ENCODE results near the gene CHRNG. TPM values are rescaled to one million over a fixed set of nuclear protein-coding genes. Genes with fewer than 3 reads are reported as not detected.

CHRNG gene
- total RNA-seq, 1 donor from 2014 or later = 0.87 TPM

DNA sequence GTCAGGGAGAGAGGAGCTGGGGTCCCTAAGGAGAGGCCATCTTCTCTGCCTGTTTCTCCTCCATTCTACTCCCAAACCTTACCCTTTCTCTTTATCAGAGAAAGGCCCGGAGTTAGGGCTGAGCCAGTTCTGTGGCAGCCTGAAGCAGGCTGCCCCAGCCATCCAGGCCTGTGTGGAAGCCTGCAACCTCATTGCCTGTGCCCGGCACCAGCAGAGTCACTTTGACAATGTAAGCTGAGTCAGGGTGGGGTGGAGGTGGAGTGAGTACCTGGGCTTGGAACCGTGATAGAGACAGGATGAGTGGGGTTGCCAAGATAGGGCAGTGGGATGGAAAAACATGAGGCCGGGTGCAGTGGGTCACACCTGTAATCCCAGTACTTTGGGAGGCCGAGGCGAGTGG is 5.2 kb downstream of the CHRNG start:
- H3K9me3 Mint-ChIP-seq = peaks cover 8% of the 10 kb centered on the region
- H3K27me3 Mint-ChIP-seq = no peaks in the 10 kb centered on the region
- peaks cover 2% of the 10 kb centered on the region for H3K4me1 Mint-ChIP-seq (ENCODE audit: unreplicated experiment)
- no peak overlapping the region for H3K4me3 Mint-ChIP-seq
- TF ChIP-seq, protein P1, sequence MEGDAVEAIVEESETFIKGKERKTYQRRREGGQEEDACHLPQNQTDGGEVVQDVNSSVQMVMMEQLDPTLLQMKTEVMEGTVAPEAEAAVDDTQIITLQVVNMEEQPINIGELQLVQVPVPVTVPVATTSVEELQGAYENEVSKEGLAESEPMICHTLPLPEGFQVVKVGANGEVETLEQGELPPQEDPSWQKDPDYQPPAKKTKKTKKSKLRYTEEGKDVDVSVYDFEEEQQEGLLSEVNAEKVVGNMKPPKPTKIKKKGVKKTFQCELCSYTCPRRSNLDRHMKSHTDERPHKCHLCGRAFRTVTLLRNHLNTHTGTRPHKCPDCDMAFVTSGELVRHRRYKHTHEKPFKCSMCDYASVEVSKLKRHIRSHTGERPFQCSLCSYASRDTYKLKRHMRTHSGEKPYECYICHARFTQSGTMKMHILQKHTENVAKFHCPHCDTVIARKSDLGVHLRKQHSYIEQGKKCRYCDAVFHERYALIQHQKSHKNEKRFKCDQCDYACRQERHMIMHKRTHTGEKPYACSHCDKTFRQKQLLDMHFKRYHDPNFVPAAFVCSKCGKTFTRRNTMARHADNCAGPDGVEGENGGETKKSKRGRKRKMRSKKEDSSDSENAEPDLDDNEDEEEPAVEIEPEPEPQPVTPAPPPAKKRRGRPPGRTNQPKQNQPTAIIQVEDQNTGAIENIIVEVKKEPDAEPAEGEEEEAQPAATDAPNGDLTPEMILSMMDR (conservative IDR thresholded peaks at IDR 0.05) = no peak
- peaks cover 28% of the 10 kb centered on the region for H3K36me3 Mint-ChIP-seq
- H3K27ac Mint-ChIP-seq = no peak overlapping the region
- DNase-seq (ENCODE audit: extremely low spot score, unreplicated experiment) = no peak

- no peak overlapping the region for H3K27ac Mint-ChIP-seq
- DNase-seq (ENCODE audit: extremely low spot score, unreplicated experiment) = no peak
- peaks cover 3% of the 10 kb centered on the region for H3K4me1 Mint-ChIP-seq (ENCODE audit: unreplicated experiment)
- no peak overlapping the region for H3K4me3 Mint-ChIP-seq
- H3K36me3 Mint-ChIP-seq = peaks cover 31% of the 10 kb centered on the region
- H3K27me3 Mint-ChIP-seq = no peaks in the 10 kb centered on the region
- TF ChIP-seq, protein P1 (conservative IDR thresholded peaks at IDR 0.05) = no peak
- peaks cover 8% of the 10 kb centered on the region for H3K9me3 Mint-ChIP-seq
Measured at GRCh38 chr2:232545511-232546375, 6.3 kb downstream of the CHRNG start.

- peaks cover 8% of the 10 kb centered on the region for H3K9me3 Mint-ChIP-seq
- no peak overlapping the region for H3K27ac Mint-ChIP-seq
- H3K4me3 Mint-ChIP-seq = no peak overlapping the region
- TF ChIP-seq, protein P1 (conservative IDR thresholded peaks at IDR 0.05) = no peak
- no peaks in the 10 kb centered on the region for H3K27me3 Mint-ChIP-seq
- peaks cover 17% of the 10 kb centered on the region for H3K4me1 Mint-ChIP-seq (ENCODE audit: unreplicated experiment)
- peaks cover 35% of the 10 kb centered on the region for H3K36me3 Mint-ChIP-seq
- no peak for DNase-seq (ENCODE audit: extremely low spot score, unreplicated experiment)
Measured at GRCh38 chr2:232547991-232548390, 8.5 kb downstream of the CHRNG start.

GRCh38 chr2:232549655-232550353 is 10.3 kb downstream of the CHRNG start:
- DNase-seq (ENCODE audit: extremely low spot score, unreplicated experiment) = no peak
- H3K27me3 Mint-ChIP-seq = no peaks in the 10 kb centered on the region
- H3K9me3 Mint-ChIP-seq = peaks cover 8% of the 10 kb centered on the region
- H3K27ac Mint-ChIP-seq = peak overlapping the region; percentile 93
- peaks cover 17% of the 10 kb centered on the region for H3K4me1 Mint-ChIP-seq (ENCODE audit: unreplicated experiment)
- TF ChIP-seq, protein P1 (conservative IDR thresholded peaks at IDR 0.05) = no peak
- H3K4me3 Mint-ChIP-seq = peak overlapping the region; percentile 95
- peaks cover 38% of the 10 kb centered on the region for H3K36me3 Mint-ChIP-seq

DNA sequence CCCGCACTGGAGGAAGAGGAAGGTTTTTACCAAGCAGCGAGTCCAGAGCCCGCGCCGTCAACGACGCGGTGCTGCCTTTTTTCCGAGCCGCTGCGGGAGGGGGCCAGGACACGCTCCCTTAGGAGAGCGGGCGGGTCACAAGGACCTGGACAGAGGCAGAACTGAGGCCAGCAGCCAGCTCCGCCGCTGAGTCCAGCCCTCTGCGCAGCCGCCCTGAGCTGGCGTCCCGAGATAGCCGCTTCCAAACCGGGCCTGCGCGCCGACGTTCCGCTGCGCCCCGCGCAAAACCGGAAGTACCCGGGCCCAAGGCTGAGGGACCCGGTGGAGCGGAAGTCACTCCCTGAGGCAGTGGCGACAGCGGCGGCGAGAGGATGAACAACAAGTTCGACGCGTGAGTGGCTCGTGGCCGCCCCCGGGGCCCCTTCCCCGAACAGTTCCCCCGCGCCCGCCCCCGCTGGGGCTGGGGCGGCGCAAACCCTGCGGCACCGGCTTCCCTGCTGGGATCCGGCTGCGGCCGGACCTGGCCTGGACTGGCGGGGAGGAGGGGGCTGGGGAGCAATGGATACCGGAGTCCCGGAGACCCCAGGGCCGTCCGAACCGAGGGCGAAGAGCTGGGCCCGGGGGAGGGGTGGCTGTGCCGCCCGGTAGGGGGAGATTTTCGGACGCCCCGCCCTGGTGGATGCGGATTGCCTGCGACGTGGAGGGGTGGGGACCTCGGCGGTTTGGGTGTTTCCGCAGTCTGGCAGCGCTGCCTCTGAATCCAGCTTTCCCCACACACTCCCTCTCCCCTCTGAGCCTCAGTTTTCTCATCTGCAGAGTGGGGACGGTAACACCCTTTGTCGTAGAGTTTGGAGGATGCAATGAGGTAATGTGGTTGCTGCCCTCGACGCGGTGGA is 11.1 kb downstream of the CHRNG start, which contains the start of the genes EIF4E2 and TIGD1:
Gene EIF4E2 (plus strand): TSS at position 336 of the 896 bp plus-strand sequence. CDS start 36 bp downstream, at position 372.
Gene TIGD1 (minus strand): TSS at position 204 of the 896 bp plus-strand sequence. CDS start 675 bp downstream, outside the sequence.
- peak; percentile 96 for DNase-seq (ENCODE audit: extremely low spot score, unreplicated experiment)
- Mint-ChIP-seq H3K4me1 (ENCODE audit: unreplicated experiment) (peaks cover 17% of the 10 kb centered on the region), H3K4me3 (peak within 1 kb of the TSS; percentile 95), H3K36me3 (peaks cover 42% of the 10 kb centered on the region), H3K27me3 (no peaks in the 10 kb centered on the region), H3K9me3 (peaks cover 8% of the 10 kb centered on the region), H3K27ac (peak within 1 kb of the TSS; percentile 93)
- TF ChIP-seq, protein P1 (conservative IDR thresholded peaks at IDR 0.05) = peak; percentile 58
